HG02870 (cell line): ENCODE results near the gene FOXO3.
"Not testable (repeated sequence)": the region's sequence is repeated elsewhere in the genome, so short reads cannot be mapped to it uniquely, and the experiment has no call there.

Experiments
- ATAC-seq: cut with Tn5 transposase; IDR thresholded peaks from one replicate; pipeline ENCODE4 v1.9.1; 2021; ENCODE audit warnings: mild to moderate bottlenecking, moderate library complexity; ENCODE audit not compliant: unreplicated experiment

FOXO3 gene

GRCh38 chr6:108656836-108657235, 96.1 kb downstream of the FOXO3 start:
- no peak for ATAC-seq

GRCh38 chr6:108658174-108658573, 97.5 kb downstream of the FOXO3 start:
- ATAC-seq = no peak

GRCh38 chr6:108658785-108659184, 98.1 kb downstream of the FOXO3 start:
- not testable (repeated sequence) for ATAC-seq

- ATAC-seq = no peak
These were observed 99.5 kb downstream of the FOXO3 start for GRCh38 chr6:108660251-108660650.

GRCh38 chr6:108661430-108661829, 100.7 kb downstream of the FOXO3 start:
- ATAC-seq = no peak

GRCh38 chr6:108661982-108662381, 101.3 kb downstream of the FOXO3 start:
- ATAC-seq = no peak

GRCh38 chr6:108662702-108663101, 102.0 kb downstream of the FOXO3 start:
- no peak for ATAC-seq

- not testable (repeated sequence) for ATAC-seq
These were observed 102.9 kb downstream of the FOXO3 start for GRCh38 chr6:108663494-108664064.

GRCh38 chr6:108665495-108666196, 104.9 kb downstream of the FOXO3 start:
- ATAC-seq = no peak

GRCh38 chr6:108666656-108667260, 106.0 kb downstream of the FOXO3 start:
- ATAC-seq = no peak

GRCh38 chr6:108667993-108668392, 107.3 kb downstream of the FOXO3 start:
- ATAC-seq = no peak

- ATAC-seq = no peak
These were observed 109.0 kb downstream of the FOXO3 start for GRCh38 chr6:108669673-108670072.

- ATAC-seq = no peak
These were observed 110.5 kb downstream of the FOXO3 start for GRCh38 chr6:108671175-108671574.

- no peak for ATAC-seq
These were observed 111.1 kb downstream of the FOXO3 start for GRCh38 chr6:108671790-108672189.

GRCh38 chr6:108672641-108673040, 111.9 kb downstream of the FOXO3 start:
- no peak for ATAC-seq

- no peak for ATAC-seq
These were observed 112.4 kb downstream of the FOXO3 start for GRCh38 chr6:108673153-108673552.

GRCh38 chr6:108673602-108674001, 112.9 kb downstream of the FOXO3 start:
- no peak for ATAC-seq

- ATAC-seq = no peak
These were observed 114.8 kb downstream of the FOXO3 start for GRCh38 chr6:108675226-108676200.

GRCh38 chr6:108676555-108676954, 115.8 kb downstream of the FOXO3 start:
- no peak for ATAC-seq

- no peak for ATAC-seq
These were observed 116.6 kb downstream of the FOXO3 start for GRCh38 chr6:108677357-108677756.

- ATAC-seq = no peak
These were observed 117.2 kb downstream of the FOXO3 start for GRCh38 chr6:108677894-108678293.
